Stimulated activated CD8-positive, alpha-beta memory T cell treated with anti-CD3 and anti-CD28 coated beads, Interleukin-4, amount 100 ng/mL, for 4 hours (primary cell): ENCODE measurements around the gene CENPF.
"Not testable (repeated sequence)": the region's sequence is repeated elsewhere in the genome, so short reads cannot be mapped to it uniquely, and the experiment has no call there.

Source experiments
- DNase-seq, 2 donors: peaks; one replicate each; pipeline ENCODE4 v3.0.0-alpha.2; 2020; ENCODE audit warnings: low read depth in 2 of 2, low spot score in 1 of 2

CENPF gene

GRCh38 chr1:214582289-214582891, 20.6 kb upstream of the CENPF start:
- no peak for DNase-seq

GRCh38 chr1:214583113-214583512, 19.9 kb upstream of the CENPF start:
- no peak for DNase-seq

GRCh38 chr1:214583824-214584554, 19.0 kb upstream of the CENPF start:
- no peak for DNase-seq

- DNase-seq = no peak
Observed at GRCh38 chr1:214584805-214585766, 17.9 kb upstream of the CENPF start.

- no peak for DNase-seq
Observed at GRCh38 chr1:214586621-214587020, 16.4 kb upstream of the CENPF start.

- no peak for DNase-seq
Observed at GRCh38 chr1:214587165-214587564, 15.8 kb upstream of the CENPF start.

GRCh38 chr1:214588963-214589597, 13.9 kb upstream of the CENPF start:
- DNase-seq = no peak

- no peak for DNase-seq
Observed at GRCh38 chr1:214590696-214591095, 12.3 kb upstream of the CENPF start.

- DNase-seq = not testable (repeated sequence)
Observed at GRCh38 chr1:214591918-214592317, 11.1 kb upstream of the CENPF start.

GRCh38 chr1:214593158-214593557, 9.8 kb upstream of the CENPF start:
- no peak for DNase-seq

GRCh38 chr1:214603819-214604252, 841 bp downstream of the CENPF start:
- DNase-seq = no peak

GRCh38 chr1:214604523-214604922, 1.5 kb downstream of the CENPF start:
- DNase-seq = no peak

GRCh38 chr1:214605484-214605883, 2.5 kb downstream of the CENPF start:
- DNase-seq = not testable (repeated sequence)

GRCh38 chr1:214605933-214606925, 3.2 kb downstream of the CENPF start:
- not testable (repeated sequence) for DNase-seq

- DNase-seq = not testable (repeated sequence)
Observed at GRCh38 chr1:214607492-214608215, 4.7 kb downstream of the CENPF start.

GRCh38 chr1:214608216-214608783, 5.3 kb downstream of the CENPF start:
- DNase-seq = not testable (repeated sequence)

GRCh38 chr1:214608817-214609216, 5.8 kb downstream of the CENPF start:
- not testable (repeated sequence) for DNase-seq

- no peak for DNase-seq
Observed at GRCh38 chr1:214609692-214610091, 6.7 kb downstream of the CENPF start.

GRCh38 chr1:214610136-214610535, 7.1 kb downstream of the CENPF start:
- not testable (repeated sequence) for DNase-seq
